Omental fat pad (tissue), 4 donors: Measurements from ENCODE around the gene PRDM16. TPM values are rescaled to one million over a fixed set of nuclear protein-coding genes. Genes with fewer than 3 reads are reported as not detected.

Experiments used
- ATAC-seq: fragments of 150-250 bp; one replicate; pipeline ENCODE4 v1.9.1; 2016; ENCODE audit warnings: mild to moderate bottlenecking, moderate library complexity; ENCODE audit not compliant: low FRiP score
- DNase-seq: peaks from one replicate; pipeline ENCODE4 v3.0.0-alpha.2; 2019; ENCODE audit warnings: low spot score
- total RNA-seq, 4 donors: library from RNA; depleted of rRNA; stranded (reverse); fragments of >200 nt; gene quantifications; one replicate each; pipeline ENCODE4 v1.1.0, GENCODE V29; 2016
- TF ChIP-seq, protein P1 (sequence below), 3 donors: fragments of 450-650 bp; IDR thresholded peaks; one replicate each; pipeline ENCODE4 v1.5.1; 2016 to 2017; ENCODE audit warnings: antibody characterized with exemption in 3 of 3, mild to moderate bottlenecking in 3 of 3, moderate library complexity in 2 of 3

The PRDM16 gene
- total RNA-seq, 4 donors from 2014 or later: 0.19 to 3.8 (median 1.8) TPM

DNA sequence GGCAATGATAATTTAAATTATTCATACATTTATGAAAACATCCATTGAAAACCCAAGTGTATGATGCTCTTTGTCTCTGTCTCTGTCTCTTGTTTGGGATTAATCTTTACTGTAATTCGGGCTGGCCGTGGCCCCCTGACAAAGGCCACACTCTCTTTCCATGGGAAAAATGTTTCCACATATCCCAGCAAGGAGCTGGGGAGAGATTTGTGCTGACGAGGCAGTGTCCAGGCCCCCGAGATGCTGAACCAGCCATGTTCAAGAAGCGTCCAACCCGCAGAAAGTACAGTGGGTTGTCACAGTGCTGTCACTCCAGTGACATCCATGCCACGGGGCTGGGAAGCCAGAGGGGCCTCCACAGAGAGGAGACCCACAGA lies 147.0 kb downstream of the PRDM16 start:
- no peak for DNase-seq
- TF ChIP-seq, protein P1, sequence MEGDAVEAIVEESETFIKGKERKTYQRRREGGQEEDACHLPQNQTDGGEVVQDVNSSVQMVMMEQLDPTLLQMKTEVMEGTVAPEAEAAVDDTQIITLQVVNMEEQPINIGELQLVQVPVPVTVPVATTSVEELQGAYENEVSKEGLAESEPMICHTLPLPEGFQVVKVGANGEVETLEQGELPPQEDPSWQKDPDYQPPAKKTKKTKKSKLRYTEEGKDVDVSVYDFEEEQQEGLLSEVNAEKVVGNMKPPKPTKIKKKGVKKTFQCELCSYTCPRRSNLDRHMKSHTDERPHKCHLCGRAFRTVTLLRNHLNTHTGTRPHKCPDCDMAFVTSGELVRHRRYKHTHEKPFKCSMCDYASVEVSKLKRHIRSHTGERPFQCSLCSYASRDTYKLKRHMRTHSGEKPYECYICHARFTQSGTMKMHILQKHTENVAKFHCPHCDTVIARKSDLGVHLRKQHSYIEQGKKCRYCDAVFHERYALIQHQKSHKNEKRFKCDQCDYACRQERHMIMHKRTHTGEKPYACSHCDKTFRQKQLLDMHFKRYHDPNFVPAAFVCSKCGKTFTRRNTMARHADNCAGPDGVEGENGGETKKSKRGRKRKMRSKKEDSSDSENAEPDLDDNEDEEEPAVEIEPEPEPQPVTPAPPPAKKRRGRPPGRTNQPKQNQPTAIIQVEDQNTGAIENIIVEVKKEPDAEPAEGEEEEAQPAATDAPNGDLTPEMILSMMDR (IDR thresholded peaks at IDR 0.05): no peak

DNA sequence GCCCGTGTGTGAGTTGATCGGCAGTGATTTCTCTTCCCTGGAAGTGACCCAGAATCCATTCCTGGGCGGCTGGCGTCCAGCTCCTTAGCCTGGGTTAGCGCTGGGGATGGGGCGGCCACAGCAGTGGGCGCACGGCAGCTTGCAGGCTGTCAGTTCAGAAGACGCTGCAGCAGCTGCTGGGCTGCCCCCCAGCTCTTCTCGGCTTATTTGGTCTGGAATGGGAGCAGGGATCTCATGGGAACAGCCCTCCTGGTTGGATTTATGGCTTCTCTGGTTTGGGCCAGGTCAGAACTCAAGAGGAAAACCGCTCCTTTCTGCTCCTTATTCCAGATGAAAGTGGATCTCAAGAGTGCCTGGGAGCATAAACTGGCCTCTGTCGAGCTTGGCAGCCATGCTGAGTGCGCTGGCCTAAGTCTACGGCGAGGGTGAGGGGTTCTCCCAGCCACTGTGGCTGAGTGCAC lies 148.2 kb downstream of the PRDM16 start:
- ATAC-seq (no peak), DNase-seq (no peak)
- TF ChIP-seq, protein P1 (IDR thresholded peaks at IDR 0.05): no peak

More for the DNA sequence above, 147.0 kb downstream of the PRDM16 start:
- ATAC-seq: no peak

DNA sequence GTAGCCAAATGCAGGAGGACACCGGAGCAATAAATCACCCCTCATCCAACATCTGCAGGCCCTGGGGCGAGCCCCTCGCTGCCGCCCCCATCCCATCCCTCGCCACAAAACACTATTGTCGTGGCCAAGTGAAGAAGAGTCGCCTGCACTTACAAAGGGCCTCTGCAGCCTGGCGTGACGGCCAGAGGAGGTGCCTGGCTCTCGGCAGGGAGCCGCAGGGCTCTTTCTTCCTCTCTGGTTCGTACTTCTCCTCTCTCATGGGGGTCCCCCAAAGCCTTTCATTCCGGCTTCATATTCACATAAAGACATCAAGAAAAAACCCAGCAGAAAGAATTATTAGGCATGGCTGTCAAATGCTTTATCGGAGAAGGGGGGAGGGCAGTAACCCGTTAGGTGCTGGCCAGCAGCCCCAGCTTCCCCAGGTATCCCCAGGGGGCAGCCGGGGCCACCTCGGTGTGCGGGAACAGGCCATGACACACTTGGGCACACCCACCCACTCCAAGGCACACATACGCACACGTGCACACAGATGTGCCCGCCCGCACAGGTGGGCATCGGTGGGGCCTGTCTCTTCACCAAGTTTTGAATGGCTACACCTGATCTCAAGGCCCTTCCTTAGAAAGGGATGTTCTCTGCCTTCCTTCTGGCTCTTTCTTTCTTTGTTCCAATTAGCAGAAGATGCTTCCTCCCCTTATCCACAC lies 149.1 kb downstream of the PRDM16 start:
- no peak for ATAC-seq
- no peak for DNase-seq
- TF ChIP-seq, protein P1 (IDR thresholded peaks at IDR 0.05): no peak

DNA sequence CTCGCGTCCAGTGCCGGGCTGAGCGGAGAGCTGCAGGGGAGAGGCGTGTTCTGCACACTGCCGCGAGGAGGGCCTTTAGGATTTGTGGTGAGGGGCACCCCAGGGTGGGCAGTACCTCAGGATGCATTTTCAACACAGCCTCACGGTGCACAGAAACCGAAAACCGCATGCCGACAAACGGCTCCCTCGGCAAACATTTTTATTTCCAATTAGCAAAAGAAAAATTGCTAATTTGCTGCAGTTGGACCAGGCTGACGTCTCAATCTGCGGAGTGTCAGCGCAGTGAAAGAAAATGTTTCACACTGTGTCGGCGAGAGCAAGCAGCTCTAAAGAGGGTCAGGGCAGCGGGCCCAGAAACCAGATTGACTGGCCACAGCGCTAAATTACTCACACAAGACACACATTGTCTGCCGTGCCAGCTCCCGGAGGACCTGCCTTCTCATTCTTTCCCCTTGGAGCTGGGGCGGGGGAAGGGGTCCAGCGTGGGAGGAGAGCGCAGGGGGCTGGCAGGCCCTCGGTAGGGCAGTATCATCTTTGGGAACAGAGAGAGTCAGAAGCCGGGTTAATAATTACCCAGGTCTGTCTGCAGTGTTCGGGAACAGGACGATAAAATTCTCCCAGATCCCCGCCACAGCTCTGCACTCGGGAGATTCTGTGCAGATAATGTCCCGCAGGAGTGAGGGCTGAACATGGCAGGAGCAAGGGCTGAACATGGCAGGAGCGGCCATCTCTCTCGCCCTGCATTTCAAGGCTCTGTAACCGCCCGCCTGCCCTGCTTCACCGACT lies 150.2 kb downstream of the PRDM16 start:
- TF ChIP-seq, protein P1 (IDR thresholded peaks at IDR 0.05): no peak
- no peak for DNase-seq
- ATAC-seq: no peak

DNA sequence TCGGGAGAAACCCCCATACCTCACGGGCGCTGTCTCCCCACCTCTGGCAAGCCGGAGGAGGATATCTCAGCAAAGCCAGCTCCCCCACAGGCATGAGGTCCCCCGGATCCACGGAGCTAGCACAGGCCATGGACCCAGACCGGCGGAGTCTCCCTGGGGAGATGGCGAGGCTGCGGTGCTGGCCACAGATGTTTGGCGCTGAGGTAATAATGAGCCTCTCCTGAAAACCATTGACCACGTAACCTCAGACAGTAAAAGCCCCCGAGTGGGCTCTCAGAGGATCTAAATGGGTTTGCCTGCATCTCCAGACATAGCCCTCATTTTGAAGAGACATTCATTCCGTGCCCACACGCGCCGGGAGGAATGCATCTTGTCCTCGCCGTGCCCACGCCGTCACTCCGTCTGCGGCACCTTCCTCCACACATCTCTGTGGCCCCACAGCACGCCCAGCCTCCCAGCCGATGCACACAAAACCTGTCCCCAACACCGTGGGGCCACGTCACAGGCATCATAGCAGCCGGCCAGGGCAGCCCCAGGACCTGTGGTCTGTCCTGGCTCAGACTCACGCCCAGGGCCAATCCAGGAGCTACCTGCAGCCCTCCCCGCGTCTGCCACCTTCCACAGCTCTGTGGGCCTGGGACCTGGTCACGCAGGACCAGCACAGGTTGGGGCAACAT lies 150.9 kb downstream of the PRDM16 start:
- TF ChIP-seq, protein P1 (IDR thresholded peaks at IDR 0.05): no peak
- DNase-seq: no peak
- ATAC-seq: no peak

DNA sequence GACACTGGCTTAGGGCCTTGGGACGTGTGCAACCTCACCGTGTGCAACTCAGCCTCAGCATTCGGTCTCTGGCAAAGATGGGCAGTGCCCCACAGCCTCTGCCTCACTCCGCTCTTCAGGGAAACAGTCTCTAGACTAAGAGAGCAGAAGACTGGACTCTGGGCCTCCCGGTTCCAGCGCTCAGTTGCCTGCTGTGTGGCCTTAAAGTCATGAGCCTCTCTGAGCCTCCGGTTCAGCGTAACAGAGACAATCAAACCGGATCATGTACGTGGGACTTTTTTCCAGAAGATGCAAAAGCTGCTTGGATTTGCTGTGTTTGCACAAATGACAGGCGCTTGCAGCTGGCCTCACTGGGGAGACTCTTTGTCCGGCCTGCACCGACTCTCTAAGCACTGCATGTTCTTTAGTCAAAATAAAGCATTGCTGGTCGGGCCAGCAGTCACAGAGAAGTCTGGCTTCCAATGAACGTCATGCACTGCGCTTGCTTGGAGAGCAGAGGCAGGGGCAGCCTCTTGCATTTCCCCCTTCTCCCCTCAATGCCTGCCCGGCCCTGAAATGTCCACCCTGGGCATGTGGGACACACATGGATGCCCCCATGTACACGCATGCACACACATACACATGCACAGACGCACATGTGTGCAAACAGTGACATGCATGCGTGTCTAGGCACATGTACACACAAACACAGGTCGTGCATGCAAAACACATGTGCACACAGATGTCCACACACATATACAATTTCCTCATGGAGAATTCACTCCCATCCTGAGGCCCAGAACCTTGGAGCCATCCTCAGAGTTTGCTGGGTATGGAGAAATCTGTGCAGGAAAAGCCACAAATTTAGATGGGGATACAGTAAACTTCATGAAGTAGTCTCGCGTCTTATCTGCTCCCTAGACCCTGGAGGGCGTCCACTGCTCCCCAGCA lies 152.4 kb downstream of the PRDM16 start:
- no peak for ATAC-seq
- TF ChIP-seq, protein P1 (IDR thresholded peaks at IDR 0.05): no peak
- no peak for DNase-seq
